T-helper 2 cell (primary cell): ENCODE results near the gene ZNF460.
A peak's percentile ranks its signal among the peaks of the same experiment; 100 is the strongest.

Source experiments
- DNase-seq, 5 experiments: peaks; one replicate each; pipeline versions ENCODE4 v3.0.0 to v3.0.0-alpha.2; 2012 to 2022

Gene ZNF460

GRCh38 chr19:57280962-57281400 lies 696 bp downstream of the ZNF460 start:
- peak in 2 of 5 experiments; percentile 39 to 48 for DNase-seq

DNA sequence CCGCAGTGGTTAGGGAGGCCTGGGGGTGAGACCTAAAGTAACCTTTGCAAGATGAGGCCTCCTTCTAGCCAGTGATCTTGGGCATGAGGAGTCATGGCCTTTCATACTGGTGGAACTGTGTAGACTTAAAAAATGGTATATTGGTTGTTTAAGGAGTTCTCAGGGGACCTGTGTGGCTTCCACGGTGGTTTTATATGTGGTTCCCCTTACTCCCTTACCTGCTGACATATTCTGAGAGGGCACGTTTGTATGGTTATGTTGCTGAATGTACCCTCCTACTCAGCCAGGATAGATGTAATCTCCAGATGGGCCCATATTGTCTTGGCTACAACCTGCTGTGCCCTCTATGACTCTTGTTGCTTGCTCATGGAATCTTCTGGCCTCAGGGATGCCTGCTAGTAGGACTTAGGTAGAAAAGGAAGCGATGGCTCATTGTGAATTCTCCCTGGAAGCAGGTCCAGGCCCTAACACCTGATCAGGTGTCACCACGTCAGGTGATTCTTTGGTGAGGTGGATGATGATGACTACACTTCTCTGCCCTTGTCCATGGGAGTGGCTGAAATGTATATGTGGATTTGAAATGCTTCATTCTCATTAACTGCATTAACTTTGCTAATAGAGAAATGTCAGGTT lies 1.8 kb downstream of the ZNF460 start:
- peak in 1 of 5 experiments; percentile 22 for DNase-seq

GRCh38 chr19:57288373-57288772 lies 8.1 kb downstream of the ZNF460 start:
- no peak for DNase-seq

- peak in 1 of 5 experiments; percentile 1 for DNase-seq
These were observed 10.7 kb downstream of the ZNF460 start for GRCh38 chr19:57290970-57291369.

DNA sequence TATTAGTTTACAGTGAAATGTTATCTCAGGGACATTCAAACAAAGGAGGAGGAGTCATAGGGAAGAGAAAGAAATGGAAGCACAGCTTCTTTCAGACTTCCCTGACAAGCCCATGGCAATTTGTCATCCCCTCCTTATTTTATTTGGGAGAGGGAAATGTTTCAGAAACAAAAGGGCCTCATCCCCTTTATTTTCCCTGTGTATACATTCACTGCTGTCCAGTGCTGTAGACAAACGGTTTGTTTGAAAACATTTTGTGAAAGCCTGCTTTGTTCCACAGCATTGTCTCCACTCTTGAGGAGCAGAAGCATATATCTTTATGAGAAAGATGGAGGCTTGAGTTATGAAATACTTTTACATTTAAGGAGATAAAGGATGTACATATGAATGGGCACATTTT lies 12.3 kb downstream of the ZNF460 start:
- no peak for DNase-seq

DNA sequence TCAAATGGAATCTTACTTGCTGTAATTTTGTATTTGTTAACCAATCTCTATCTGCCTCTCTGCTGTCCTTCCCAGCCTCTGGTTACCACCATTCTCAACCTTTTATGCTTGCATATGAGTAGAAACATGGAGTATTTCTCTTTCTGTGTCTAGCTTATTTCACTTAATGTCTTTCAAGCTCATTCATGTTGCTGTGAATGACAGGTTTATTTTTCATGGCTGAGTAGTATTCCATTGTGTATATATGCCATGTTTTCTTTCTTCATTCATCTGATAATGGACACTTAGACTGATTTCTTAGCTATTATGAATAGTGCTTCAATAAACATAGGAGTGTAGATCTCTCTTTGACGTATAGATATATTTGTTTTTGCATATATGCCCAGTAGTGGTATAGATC lies 13.4 kb downstream of the ZNF460 start:
- no peak for DNase-seq

GRCh38 chr19:57302020-57302465 lies 21.8 kb downstream of the ZNF460 start:
- DNase-seq: no peak

DNA sequence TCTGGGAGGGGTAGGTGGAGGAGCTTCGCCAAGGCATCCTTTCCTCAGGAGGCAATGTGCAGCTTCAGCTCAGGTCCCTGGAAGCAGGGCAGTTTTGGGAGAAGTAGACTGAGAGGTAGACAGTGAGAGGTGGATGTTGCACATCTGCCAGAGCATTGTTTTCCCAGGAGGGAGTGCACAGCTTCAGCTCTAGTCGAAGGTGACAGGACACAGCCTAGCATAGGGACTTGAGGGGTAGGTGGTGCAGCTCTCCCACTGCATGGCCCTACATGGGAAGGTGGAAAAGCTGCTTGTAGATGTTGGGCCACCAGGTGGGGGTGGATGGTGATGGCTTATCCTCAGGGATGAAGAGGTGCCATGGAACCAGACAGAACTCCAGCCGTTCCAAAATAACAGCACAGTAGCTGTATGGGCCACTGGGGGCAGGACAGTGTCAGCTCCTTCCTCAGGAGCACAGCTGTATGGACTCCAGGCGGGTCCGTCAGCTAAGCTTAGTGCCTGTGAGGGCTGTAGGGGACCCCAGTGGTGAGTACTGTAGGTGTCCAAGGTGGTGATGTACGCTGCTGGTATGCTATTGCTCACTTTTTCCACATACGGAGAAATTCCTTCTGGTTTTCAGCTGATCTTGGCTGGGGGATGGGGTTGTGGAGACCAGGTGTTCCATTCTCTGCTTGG lies 22.6 kb downstream of the ZNF460 start:
- no peak for DNase-seq

DNA sequence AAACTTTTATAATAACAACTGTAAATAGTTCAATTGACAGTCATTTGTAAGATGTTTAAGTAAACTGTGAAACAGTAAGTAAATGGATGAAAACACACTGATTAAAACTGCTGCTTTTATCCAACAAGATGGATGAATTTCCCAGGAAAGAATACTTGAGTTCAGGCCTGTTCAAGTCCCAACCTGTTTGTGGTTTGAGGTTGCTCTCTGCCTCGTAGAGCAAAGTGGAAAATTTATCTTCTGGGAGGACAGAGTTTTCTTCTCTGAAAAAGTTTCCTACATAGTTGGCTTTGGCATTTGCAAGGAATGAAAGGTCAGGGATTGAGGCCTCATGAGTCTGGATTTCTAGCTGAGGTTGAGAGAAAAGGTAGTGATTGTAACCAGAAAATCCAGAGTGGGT lies 24.8 kb downstream of the ZNF460 start:
- DNase-seq: no peak

DNA sequence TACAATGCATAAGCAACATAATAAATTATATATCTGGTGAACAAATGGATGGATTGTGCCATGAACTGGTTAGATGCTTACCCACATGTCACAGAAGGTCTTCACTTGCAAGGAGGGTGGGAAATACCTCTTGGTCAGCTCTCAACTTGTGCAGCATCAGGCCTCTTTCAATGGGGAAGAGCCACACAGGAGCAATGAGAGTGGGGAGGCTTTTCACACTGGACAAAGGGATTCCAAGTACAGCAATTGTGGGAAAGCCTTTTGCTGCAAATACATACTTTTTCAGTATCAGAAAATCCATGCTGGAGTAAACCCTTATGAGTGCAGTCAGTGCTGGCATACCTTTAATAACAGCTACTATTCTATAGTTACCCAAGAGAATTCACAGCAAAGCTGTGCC lies 28.2 kb downstream of the ZNF460 start:
- DNase-seq: no peak

GRCh38 chr19:57310792-57311191 lies 30.5 kb downstream of the ZNF460 start:
- DNase-seq: no peak

GRCh38 chr19:57314146-57314545 lies 33.9 kb downstream of the ZNF460 start:
- DNase-seq: no peak

DNA sequence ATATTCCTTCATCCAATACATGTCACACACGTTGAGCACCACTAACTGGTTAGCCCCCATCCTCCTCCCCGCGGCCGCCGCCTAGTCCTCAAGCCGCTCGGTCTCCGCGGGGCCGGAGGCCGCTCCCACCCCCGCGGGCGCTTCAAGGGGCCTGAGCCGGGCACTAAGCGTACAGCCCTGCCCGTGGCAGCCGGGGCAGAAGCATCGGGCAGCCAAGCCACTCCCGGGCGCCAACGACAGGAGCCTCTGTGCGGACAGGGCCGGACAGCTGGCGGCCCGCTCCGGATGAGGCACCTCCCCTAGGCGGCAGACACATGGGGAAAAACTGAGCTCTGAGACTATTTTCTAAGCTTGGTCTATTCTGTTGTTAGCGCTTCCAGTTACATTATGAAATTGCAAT lies 37.2 kb downstream of the ZNF460 start:
- DNase-seq: no peak

- DNase-seq: no peak
These were observed 39.5 kb downstream of the ZNF460 start for GRCh38 chr19:57319869-57320179.

DNA sequence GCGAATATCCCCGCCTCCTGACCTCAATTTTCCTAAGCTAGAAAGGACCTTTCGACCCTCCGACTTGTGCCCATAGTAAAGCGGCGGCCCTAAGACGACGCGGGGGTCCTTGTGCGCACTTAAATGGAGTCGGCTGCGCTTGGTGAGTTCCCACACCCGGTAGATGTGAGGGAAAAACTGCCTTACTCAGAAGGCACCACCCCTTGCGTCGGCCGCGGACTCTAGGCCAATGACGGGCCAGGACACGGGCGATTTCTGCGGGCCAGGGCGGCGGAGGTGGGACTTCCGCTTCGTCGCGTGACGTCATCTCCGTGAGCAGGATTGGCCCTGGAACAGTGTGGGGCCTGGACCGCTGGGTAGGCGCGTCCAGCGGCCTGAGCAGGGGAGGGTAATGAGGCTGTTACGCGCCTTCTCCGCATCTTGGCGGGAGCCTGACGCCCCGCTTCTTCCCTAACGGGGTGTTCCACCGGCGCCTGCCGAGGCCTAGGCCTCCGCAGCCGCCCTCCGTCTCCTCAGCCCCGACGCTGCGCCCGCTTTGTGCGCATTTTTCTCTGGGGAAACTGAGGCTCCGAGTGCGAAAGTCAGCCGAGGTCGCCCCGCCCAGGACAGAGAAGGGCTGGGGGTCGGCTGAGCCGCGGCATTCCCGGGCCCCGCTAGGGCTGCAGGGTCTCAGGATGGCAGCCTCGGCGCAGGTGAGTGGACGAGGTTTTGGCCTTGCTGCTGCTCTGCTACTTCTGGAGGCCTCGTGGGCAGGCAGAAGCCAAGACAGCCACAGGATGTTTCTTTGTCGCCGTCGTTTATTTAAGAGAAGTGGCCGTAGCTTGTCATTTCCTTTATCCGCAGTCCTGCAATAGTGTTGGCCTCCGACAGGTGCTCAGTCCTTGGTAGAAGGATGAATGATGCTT lies 40.1 kb downstream of the ZNF460 start, which contains the start of gene ZNF543:
Gene ZNF543, plus strand, starts transcription at position 293 of the 905 bp plus-strand sequence. Its CDS starts 382 bp downstream, at position 675.
- peak; percentile 75 to 97 (median 85) for DNase-seq

DNA sequence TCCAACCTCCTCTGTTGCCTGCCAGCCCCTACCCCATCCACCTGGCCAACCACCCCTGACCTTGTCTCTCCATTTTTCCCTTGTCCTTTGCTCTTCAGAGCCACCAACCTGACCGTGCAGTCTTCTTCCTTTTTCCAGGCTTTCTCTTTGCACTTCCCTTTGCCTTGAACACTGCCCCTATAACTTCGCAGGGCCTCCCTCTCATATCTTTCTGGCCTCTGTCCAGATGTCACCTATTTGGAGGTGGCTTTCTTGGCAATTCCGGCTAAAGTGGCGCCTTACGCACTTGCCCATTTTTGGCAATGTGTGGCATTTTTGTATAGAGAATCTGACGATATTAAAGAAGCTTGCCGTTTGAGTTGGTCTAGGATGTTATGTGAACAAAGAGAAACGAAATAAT lies 40.8 kb downstream of the ZNF460 start:
- DNase-seq: no peak

DNA sequence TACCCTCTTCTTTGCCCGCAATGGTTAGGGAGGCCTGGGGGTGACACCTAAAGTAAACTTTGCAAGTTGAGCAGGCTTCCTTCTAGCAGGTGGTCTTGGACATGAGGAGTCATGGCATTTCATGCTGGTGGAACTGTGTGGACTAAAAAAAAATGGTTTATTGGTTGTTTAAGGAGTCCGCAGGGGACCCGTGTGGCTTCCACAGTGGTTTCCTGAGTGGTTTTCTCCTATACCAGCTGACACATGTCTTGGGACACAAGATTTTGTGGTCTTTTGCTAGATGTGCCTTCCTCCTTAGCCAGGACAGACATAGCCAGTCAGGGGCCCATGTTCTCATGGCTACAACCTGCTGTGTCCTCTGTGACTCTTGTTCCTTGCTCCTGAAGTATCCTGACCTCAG lies 41.5 kb downstream of the ZNF460 start:
- DNase-seq: no peak

- no peak for DNase-seq
These were observed 44.7 kb downstream of the ZNF460 start for GRCh38 chr19:57324992-57325391.

- DNase-seq: no peak
These were observed 47.7 kb downstream of the ZNF460 start for GRCh38 chr19:57327993-57328392.

DNA sequence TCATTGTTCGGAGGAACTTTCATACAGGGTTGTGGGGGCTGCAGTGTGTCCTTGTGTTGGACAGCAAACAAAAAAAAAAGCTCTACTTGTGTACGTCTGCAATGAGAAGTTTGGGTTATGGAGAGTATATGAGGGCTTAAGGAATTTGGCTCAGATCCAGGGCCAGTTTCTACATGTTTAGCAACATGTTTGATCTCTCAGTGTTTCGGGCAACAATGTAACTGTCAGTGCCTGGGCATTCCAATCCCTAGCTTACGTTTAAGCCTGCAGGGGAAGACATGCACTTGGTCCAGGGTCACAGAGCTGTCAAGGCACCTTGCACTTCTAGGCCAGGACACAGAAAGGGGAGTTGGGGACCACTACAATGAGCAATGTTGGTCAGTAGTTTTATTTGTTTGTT lies 53.9 kb downstream of the ZNF460 start:
- DNase-seq: no peak

DNA sequence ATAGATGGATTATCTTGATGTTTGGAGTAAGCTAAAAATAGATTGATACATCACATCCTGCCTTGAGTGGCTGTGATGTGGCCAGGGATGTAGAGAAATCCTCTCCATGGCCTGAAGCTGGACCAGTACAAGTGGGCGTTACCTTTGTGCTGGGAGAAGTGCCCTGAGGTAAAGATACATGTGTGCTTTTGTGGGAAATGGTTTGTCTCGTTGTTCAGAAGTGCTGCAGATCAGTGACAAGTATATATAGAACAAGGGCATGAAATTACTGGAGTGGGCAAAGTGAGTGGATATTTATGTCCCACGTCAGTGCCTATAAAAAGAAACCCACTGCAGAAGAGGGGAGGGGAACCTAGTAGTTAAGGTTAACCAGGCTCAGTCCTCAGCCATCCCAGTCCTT lies 58.6 kb downstream of the ZNF460 start:
- no peak for DNase-seq

GRCh38 chr19:57342582-57342981 lies 62.3 kb downstream of the ZNF460 start:
- DNase-seq: no peak
